HG03571 (cell line): ENCODE measurements around the gene GOLGA6C.
"Not testable (repeated sequence)": the region's sequence is repeated elsewhere in the genome, so short reads cannot be mapped to it uniquely, and the experiment has no call there.

Experiments
- ATAC-seq: cut with Tn5 transposase; IDR thresholded peaks from one replicate; pipeline ENCODE4 v1.9.1; 2021; ENCODE audit not compliant: unreplicated experiment

GOLGA6C gene, protein sequence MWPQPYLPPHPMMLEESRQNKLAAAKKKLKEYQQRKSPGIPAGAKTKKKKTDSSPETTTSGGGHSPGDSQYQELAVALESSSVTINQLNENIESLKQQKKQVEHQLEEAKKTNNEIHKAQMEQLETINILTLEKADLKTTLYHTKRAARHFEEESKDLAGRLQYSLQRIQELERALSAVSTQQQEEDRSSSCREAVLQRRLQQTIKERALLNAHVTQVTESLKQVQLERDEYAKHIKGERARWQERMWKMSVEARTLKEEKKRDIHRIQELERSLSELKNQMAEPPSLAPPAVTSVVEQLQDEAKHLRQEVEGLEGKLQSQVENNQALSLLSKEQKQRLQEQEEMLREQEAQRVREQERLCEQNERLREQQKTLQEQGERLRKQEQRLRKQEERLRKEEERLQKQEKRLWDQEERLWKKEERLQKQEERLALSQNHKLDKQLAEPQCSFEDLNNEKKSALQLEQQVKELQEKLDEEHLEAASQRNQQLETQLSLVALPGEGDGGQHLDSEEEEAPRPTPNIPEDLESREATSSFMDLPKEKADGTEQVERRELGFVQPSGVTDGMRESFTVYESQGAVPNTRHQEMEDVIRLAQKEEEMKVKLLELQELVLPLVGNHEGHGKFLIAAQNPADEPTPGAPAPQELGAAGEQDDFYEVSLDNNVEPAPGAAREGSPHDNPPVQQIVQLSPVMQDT

DNA sequence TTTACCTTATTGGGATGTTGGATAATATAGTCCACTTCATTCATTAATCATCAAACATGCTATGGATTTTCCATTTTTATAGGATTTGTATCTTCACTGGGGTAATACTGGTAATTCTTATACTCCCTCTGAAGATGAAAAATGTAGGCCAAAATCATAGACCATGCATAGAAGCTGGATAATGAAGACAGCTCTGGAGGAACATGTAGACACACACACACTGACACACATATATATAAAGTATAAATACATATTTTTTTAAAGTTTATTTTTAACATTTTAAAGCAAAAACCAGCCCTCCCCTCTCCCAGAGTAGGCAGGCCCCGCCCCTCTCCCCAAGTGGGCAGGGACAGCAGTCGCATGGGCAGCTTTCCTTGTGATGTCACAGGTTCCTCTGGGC, at the start of gene GOLGA6C:
GOLGA6C (plus strand) TSS at position 301 of the 400 bp plus-strand sequence. CDS start 265 bp downstream, outside the sequence.
- not testable (repeated sequence) for ATAC-seq

DNA sequence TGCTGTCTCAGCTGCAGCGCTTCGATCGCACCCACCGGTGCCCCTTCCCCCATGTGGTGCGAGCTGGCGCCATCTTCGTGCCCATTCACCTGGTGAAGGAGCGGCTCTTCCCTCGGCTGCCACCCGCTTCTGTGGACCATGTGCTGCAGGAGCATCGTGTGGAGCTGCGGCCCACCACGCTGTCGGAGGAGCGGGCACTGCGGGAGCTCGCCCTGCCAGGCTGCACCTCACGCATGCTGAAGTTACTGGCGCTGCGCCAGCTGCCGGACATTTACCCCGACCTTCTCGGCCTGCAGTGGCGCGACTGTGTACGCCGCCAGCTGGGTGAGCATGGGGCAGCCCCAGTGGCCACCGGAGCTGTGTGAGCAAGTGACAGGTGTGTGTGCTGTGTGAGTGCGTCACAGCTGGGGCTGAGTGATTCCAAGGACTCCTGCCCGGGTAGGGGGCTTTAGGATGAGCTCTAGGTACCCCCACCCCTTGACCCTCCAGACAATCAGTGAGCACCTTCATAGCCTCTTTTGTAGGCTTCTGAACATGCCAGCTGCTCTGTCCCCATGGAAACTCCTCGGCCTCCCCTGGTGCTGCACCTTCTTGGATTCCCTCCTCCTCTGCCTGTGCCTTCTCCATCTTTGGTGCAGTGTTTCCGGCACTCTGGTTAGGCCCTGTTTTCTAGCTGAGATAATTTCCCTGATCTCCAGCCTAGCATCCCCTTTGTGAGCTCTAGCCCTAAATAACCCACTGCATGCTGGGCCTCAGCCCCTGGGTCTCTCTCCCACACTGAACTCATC, 49.4 kb upstream of the GOLGA6C start:
- ATAC-seq, result no peak

DNA sequence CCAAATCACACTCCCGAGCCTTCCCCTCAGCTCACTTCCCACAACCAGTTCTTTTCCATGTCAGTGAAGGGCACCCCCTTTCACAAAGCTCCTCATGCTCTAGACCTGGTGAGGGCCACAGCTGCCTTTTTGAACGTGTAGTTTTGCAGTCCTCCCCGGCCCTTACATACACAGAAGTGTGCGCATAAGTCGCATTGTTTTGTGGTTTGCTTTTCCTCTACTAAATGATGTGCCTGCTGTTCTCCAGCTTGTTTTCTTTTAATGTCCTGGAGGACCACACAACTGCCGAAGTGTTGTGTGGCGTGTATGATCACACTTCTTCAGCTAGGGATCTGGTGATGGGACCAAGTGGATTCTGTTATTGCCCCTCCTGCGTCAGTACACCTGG, 48.9 kb upstream of the GOLGA6C start:
- ATAC-seq, result no peak

DNA sequence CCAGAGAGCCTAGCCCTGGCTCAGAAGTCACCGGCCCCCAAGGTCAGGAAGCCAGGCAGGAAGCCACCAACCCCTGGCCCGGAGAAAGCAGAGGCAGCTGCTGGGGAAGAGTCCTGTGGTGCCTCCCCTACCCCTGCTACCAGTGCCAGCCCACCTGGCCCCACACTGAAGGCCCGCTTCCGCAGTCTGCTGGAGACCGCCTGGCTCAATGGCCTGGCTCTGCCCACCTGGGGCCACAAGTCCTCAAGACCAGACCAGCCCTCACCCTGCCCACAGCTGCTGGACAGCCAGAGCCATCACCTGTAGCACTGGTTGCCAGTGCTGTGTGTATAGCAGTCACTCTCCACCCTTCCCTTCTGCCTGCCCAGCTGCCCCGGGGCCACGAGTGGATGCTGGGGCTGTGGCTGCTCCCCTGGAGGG, 47.3 kb upstream of the GOLGA6C start:
- ATAC-seq, result no peak

DNA sequence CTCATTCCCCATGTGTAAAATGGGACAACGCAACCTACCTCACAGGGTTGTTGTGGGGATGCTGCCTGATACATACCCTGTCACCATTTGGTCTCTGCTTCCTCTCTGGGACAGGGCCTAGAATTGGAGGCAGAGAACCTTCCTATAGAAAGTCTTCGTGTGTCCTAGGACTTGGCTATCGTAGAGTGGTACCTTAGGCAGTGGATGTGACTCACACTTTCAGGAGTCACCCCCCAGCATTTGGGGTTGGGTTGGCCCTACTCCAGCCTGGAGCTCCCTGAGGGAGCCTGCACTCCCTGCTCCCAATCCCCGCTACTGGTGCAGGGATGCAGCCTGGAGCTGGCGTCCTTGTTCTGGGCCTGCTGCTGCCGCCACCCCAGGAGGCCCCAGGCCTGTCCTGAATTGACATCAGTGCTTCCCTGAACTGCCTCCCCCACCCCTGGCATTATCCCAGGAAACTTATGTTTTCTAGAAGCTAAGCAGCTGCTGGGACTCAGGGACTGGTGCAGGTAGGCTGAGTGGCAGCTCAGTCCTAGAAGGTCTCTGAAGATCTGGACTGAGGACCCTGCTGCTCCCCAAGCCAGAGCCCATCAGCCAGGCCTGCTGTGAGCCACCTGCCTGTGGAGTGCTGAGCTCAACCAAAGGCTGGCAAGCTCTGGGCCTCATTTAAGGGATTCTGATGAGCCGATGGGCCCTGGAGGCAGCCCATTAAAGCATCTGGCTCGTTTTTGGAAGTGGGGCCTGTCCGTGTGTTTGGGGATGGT, 46.5 kb upstream of the GOLGA6C start:
- no peak for ATAC-seq

DNA sequence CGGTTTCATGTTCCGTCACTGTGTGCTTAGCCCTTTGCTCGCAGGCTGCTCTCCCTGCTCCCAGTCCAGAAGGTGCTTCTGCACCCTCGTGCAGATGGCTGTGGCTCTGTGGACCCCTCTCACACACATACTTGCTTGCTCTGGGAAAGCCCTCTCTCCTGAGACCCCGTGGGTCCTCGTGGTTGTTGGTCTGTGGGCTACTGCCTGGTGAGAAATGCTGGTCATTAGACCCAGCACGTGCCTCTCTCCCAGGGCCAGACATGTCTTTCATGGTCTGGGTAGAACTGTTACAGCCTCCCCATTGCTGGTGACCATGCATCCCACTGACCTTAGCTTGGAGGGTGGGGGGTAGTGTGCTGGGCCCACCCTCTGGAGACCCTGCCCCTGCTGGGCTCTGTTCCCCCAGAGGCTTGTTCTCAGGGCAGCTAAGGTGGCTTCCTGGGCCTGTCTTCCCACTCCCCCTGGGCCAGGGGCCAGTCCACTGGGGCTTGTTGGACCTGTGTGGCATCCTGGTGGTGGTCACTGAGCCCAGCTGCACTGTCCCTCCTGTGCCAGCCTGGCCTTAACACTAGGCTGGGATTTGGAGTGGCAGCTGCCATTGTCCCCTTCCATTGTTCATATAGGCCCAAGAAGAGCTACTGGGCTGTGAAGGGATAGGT, 45.8 kb upstream of the GOLGA6C start:
- no peak for ATAC-seq

DNA sequence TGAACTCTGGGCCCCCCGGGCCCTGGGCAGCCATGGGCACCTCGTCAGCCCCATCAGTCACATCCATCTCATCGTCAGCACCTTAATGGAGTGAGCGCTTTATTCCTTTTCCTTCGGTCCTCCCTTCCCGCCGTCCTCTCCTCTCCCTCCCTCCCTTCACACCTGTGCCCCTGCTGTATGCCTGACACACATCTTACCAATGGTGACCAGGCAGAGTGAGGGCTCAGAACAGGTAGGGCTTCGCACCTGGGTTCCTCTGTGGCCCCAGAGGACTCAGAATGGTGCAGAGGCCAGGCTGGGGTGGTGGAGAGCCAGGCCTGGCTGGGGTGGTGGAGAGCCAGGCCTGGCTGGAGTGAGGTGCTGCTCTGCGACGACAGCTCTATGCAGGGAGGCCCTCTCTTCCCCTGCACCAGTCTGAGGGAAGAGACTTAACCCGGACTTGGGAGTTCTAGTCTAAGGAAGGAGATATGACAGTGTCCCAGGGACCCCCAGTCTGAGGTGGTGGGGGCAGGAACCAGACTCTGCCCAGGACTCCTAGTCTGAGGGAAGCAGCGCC, 44.8 kb upstream of the GOLGA6C start:
- ATAC-seq, result no peak

DNA sequence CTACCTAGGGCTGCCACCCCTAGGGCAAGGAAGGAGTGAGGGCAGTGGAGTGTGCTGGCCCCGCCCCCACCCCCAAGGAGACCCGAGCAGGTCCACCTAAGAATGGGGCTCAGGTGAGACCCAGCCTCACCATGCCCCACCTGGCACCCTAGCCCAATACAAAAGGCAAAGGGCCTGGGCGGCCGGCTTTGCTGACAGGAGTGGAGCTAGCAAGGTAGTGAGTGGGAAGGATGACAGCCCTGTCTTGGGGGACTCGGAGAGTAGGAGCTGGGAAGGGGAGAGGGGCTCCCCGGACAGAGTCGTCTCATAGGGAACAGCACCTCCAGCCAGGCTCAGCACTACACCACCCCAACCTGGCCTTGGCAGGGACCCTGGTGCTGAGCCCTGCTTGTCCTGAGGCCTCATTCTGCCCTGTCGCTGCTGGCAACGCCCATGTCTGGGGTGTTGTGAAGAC, 44.3 kb upstream of the GOLGA6C start:
- ATAC-seq, result no peak

DNA sequence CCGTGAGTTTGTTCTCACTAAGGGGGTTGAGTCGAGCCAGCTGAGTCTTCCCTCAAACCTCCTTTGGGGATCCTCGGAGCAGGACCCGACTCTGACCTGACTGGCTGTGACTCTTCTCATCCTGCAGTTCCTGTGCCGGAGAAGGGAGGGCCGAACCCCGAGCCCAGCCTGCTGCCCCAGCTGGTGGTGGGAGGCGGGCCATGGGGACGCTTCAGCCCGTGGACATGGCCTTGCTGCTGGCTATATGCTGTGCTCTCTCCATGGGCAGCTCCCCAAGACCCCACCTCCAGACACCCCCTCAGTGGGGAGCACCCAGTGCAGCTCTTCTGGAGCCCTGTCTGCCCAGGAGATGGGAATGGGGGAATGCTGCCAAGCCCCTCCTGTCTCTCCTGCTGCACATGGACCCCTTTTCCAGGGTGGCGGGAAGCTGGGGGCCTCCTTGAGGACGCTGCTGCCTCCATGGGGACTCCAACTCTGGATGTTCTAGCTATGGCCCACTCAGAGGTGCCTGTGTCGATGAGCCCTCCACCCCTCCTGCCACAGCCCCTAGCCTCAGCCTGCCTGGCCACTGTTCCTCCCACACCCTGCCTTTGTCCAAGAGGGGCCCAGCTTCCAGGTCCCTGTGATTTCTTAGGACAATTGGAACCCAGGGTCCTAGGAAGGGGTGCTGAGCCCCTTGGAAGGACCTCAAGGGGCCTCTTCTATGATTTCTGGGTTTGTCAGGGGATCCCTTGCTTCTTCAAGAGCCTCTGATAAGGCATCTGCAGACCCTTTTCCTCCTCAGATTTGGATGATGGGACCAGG, 43.6 kb upstream of the GOLGA6C start:
- no peak for ATAC-seq

DNA sequence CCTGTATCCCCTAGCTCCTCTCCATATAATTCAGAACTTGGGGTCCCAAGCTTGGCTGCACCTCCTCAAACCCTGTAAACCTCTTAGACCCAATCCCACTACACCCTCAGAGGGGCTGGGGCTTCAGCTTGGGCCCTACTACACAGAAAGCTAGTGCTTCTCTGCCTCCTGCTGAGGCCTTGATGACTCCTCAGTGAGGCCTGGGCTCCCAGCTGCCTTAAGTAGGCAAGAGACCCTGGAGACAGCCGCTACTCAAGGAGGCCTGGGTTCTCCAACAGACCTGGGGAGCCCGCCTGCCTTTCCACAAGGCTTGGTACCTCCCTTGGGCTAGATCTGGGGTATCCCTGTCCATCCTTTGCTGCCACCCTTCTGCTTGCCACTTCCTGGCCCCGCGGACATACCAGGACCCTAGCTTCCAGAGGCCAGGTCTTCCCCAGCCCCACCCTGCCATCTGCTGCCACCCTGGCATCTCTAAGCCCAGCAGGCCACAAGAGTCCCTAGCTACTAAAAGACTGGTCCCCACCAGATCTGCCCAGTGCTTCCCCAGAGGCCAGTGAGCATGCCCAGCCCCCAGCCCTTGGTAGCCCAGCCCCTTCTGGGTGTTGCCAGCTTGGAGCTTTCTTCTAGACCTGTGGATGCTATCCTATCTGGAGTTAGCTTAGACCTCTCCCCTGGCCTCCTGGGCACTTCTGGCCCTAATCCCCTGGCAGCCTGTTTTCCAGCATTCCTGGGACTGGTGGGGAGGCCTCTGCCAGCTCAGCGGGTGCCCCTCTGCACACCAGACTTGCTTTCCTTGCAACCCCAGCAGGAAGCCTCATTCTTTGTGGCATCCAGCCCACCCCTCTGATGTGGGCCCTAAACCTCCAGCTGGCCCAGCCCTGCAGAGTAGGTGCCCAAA, 42.8 kb upstream of the GOLGA6C start:
- no peak for ATAC-seq

DNA sequence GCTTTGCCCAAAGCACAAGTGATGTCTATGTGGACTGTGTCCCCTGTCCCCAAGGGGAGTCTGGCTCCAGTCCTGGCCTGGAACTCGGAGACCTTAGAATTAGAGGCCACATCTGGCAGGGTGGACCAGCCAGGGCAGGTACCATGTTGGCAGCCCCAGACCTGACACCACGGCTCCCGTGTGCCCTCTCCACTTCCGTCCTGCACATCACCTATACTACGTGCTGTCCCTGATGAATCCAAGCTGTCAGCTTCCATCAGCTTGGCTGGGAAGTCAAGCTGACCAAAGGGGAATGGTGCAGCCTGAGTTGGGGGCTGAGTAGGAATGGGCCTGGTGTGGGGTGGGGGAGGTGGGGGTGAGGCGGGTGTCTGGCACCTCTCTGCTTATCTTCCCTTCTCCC, 41.1 kb upstream of the GOLGA6C start:
- ATAC-seq, result no peak

DNA sequence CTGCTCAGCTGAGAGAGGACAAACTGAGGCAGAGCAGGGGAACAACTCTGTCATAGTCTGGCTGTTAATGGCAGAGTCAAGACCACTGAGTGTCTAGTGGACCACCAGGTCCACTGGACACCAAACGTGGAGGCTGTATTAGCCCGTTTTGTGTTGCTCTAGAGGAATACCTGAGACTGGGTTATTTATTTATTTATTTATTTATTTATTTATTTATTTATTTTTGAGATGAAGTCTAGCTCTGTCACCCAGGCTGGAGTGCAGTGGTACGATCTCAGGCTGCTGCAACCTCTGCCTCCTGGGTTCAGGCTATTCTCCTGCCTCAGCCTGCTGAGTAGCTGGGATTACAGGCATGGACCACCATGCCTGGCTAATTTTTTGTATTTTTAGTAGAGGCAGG, 40.6 kb upstream of the GOLGA6C start:
- ATAC-seq, result not testable (repeated sequence)

DNA sequence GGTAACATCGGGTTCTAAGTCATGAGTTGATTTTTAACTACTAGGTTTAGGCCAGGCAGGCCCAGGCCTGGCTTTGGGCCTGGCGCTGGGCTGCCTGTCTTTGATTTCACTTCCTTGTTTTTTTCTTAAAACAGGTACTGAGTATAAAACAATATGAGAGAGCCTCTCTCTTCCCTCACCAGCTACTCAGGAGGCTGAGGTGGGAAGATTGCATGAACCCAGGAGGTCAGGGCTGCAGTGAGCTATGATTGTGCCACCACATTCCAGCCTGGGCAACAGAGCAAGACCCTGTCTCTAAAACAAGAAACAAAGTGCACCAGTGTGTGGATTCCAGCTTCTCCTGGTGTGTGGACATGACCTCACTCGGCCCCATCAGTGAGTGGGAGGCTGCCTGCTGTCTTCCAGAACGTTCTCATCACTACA, 38.6 kb upstream of the GOLGA6C start:
- ATAC-seq, result not testable (repeated sequence)

DNA sequence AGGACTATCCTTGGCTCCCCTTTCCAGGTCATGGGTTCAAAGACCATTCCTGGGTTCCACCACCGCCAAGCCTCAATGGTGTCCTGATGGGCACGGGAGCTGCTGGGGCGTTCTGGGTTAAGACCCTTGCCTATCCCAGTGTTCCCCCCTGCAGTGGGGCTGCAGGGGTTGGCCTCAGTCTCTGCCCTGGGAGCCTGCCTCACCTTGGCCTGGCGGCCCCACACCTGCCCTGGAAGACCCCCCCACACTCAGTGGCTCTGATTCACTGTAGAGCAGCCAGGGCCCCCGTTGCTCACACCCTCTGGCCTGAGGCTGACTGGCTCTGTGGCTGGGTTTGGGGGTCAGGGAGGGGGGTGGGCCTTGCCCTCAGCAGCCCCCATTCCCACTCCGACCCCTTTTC, 34.4 kb upstream of the GOLGA6C start:
- no peak for ATAC-seq

DNA sequence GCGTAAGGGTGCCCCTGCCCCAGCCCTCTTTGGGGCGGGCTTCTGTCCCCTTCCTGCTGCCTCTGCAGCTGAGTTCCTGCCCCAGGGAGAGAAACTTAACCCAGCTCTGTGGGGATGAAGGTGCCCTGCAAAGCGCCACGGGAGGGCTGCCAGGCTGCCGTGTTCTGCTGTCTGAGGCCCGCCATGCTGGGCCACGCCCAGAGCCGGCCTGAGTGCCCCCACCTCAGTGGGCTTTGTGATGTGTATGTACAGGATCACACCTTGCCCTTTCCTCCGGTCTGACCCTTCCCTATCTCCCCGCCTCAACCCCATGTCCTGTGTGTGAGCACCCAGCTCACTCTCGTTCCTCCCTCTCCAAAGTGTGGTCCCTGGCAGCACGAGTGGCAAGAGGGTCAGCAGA, 33.9 kb upstream of the GOLGA6C start:
- no peak for ATAC-seq

DNA sequence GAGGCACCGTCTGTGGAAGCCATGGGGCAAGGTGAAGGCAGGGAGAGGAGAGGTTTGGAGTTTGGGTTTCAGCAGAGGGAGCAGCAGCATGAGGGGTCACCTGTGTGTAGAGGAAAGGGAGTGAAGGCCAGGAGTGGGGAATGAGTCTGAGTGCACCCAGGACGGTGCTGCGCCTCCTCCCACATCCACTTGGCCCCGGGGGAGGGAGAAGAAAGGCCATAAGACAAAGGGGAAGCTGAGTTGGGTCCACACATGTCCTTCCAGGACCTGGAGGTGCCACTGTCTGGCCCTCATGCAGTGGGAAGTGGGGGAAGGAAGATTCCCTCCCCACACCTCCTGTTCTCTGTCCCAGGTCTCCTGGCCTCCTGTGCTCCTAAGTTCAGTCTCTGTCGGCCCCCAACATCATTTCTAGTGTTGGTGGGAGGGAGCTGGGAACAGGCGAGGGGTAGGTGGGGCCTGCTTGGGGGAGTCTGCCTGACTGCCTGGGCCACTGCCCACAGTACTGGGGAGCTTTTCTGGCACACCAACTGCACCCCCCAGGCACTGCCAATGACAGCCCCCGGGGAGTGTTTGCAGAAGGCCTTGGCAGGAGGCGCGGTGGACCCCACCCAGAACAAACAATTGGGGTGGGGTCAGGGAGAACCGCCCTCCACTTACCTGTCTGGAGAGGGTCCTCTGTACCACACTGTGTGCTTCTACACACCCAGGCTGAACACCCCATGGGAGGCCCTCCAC, 32.9 kb upstream of the GOLGA6C start:
- ATAC-seq, result not testable (repeated sequence)

DNA sequence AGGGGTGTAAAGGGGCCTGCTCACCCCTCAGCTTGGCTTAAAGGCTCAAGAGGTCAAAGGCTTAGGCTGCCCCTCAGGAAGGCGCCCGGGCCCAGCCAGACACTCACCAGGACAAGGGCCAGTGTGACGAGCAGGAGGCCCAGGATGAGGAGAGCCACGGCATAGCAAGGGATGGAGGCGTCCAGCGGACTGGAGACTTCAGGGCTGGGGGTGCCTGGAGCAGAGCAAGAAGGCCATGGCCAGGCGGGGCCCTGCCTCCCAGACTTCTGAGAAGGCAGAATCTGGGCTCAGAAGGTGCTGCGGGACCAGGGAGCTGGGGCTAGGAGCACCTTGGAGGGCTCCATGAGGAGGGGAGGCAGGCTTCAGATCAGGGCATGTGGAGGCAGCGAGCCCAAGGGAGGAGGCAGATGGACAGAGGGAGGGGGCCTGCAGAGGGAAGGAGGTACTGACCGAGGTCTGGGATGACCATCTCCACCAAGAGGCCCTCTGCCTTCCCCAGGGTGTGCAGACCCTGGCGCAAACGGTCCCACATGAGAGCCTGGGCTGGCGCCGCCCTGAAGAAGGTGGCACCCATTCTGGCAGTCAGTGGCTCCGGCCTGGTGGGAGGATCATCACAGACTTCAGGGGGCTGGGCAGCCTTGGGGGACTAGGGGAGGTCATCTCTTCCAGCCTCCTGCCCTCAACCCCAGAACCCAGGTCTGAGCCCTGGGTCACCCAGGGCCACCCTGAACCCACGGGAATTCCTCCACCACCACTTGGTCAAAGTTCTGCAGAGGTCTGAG, 32.0 kb upstream of the GOLGA6C start:
- no peak for ATAC-seq
